Measurements from ENCODE around the gene GRAP. TPM values are rescaled to one million over a fixed set of nuclear protein-coding genes. Genes with fewer than 3 reads are reported as not detected.

The GRAP gene
- total RNA-seq, 1 experiment from 2014 or later: 0.55 TPM

DNA sequence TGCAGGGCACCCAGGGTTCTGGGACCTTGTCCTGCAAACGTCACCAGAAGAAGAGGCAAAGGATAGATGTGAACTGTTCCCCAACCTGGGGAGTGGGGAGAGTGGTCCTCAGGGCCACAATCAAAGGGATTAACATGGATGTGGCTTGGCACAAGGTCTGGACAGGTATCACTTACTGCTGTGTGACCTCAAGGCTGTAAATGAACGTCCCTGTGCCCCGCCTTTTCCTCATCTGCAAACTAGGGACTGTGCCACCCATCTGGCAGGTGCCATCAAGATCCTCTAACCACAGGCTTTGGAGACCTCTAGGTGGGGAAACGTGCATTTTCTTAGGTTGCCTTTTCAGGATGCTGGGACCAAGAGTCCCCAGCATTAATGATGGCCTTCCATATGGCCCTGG lies 69.7 kb downstream of the GRAP start:
- no peak overlapping the region for H2BK20ac ChIP-seq (ENCODE audit: low read depth, low read length, poor library complexity, severe bottlenecking)
- H3K23ac ChIP-seq (ENCODE audit: insufficient read length, low read depth, low read length): no peak overlapping the region
- no peak overlapping the region for H3K27ac ChIP-seq (ENCODE audit: insufficient read length, low read depth, low read length)
- no peaks in the 10 kb centered on the region for H3K9me3 Mint-ChIP-seq
- no peak overlapping the region for H4K5ac ChIP-seq (ENCODE audit: insufficient read length, low read depth, low read length)
- no peak overlapping the region for H2BK12ac ChIP-seq (ENCODE audit: insufficient read length, low read depth, low read length)
- no peak overlapping the region for H3K56ac ChIP-seq (ENCODE audit: insufficient read length, low read depth, low read length)
- peaks cover 6 to 9% of the 10 kb centered on the region in 2 experiments for H3K4me1 Mint-ChIP-seq
- H2AK5ac ChIP-seq (ENCODE audit: insufficient read length, low read length): no peak overlapping the region
- H3K9me3 ChIP-seq (ENCODE audit: control insufficient read depth, low read depth, low read length): no peaks in the 10 kb centered on the region
- no peak overlapping the region for H2BK5ac ChIP-seq (ENCODE audit: insufficient read length, low read length)
- H4K91ac ChIP-seq (ENCODE audit: insufficient read length, low read depth, low read length): no peak overlapping the region
- H3K4ac ChIP-seq (ENCODE audit: low read depth, low read length): no peak overlapping the region
- no peak overlapping the region for H3K9ac ChIP-seq (ENCODE audit: extremely low read depth, insufficient read length, low read length)
- H3K4me1 ChIP-seq (ENCODE audit: insufficient read depth, low read length): no peaks in the 10 kb centered on the region
- no peak overlapping the region for H3K27ac Mint-ChIP-seq
- no peak overlapping the region for H3T11ph ChIP-seq (ENCODE audit: low read length)
- peaks cover 24 to 57% (median 43%) of the 10 kb centered on the region in 3 experiments; a peak in 6 of 7 replicates for H3K36me3 Mint-ChIP-seq (ENCODE audit: insufficient read depth in 1 of 3, low read depth in 3 of 3)
- H3K4me2 ChIP-seq (ENCODE audit: insufficient read depth, insufficient read length, low read length): no peak overlapping the region
- no peak overlapping the region for H3K14ac ChIP-seq (ENCODE audit: insufficient read depth, low read length)
- H3K4me3 Mint-ChIP-seq: no peak overlapping the region
- H3K27me3 Mint-ChIP-seq (ENCODE audit: low read depth): no peaks in the 10 kb centered on the region
- no peaks in the 10 kb centered on the region for H4K20me1 ChIP-seq (ENCODE audit: control insufficient read depth, insufficient read depth, insufficient read length)
- no peak overlapping the region for H2AFZ ChIP-seq (ENCODE audit: low read length)
- H3K79me2 ChIP-seq (ENCODE audit: insufficient read depth, low read length): no peaks in the 10 kb centered on the region
- no peak overlapping the region for H3K18ac ChIP-seq (ENCODE audit: insufficient read length, low read depth, low read length)
- no peak for DNase-seq
- TF ChIP-seq, protein P1, sequence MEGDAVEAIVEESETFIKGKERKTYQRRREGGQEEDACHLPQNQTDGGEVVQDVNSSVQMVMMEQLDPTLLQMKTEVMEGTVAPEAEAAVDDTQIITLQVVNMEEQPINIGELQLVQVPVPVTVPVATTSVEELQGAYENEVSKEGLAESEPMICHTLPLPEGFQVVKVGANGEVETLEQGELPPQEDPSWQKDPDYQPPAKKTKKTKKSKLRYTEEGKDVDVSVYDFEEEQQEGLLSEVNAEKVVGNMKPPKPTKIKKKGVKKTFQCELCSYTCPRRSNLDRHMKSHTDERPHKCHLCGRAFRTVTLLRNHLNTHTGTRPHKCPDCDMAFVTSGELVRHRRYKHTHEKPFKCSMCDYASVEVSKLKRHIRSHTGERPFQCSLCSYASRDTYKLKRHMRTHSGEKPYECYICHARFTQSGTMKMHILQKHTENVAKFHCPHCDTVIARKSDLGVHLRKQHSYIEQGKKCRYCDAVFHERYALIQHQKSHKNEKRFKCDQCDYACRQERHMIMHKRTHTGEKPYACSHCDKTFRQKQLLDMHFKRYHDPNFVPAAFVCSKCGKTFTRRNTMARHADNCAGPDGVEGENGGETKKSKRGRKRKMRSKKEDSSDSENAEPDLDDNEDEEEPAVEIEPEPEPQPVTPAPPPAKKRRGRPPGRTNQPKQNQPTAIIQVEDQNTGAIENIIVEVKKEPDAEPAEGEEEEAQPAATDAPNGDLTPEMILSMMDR (conservative IDR thresholded peaks at IDR 0.05): no peak
- no CpG with 5 or more reads among the region's 4 CpGs for WGBS (ENCODE audit: extremely low coverage, insufficient read length, low lambda C conversion rate)
- no peaks in the 10 kb centered on the region for H3K27me3 ChIP-seq (ENCODE audit: insufficient read depth, low read length)
- H2BK15ac ChIP-seq (ENCODE audit: low read depth, low read length): no peak overlapping the region
- H2BK120ac ChIP-seq (ENCODE audit: low read depth, low read length, poor library complexity, severe bottlenecking): no peak overlapping the region
- H3K79me1 ChIP-seq (ENCODE audit: insufficient read depth, low read depth, low read length, poor library complexity, severe bottlenecking): no peaks in the 10 kb centered on the region
- H4K8ac ChIP-seq (replicated peaks; ENCODE audit: insufficient read length, low read depth, low read length): no peak overlapping the region
- H3K23me2 ChIP-seq (ENCODE audit: insufficient read length, low read depth, low read length, poor library complexity, severe bottlenecking): no peaks in the 10 kb centered on the region

Measured in H9 (cell line).